Spleen (tissue), 7 donors: ENCODE data around the gene INPP5D.

Source experiments
- CTCF ChIP-seq, 11 experiments: fragments of 200-600 bp in 7 of 11; fragments of 450-650 bp in 4 of 11; sonication (generic) in 4 of 11; IDR thresholded peaks in 8 of 11; conservative IDR thresholded peaks in 3 of 11; 1 replicate in 7 of 11; 2 replicates in 4 of 11; pipeline versions ENCODE4 v1.4.0 to v1.8.0; 2016 to 2021; ENCODE audit warnings: antibody characterized with exemption in 11 of 11, inconsistent platforms in 4 of 11, mild to moderate bottlenecking in 1 of 11
- POLR2A ChIP-seq, 3 donors: fragments of 450-650 bp; IDR thresholded peaks; one replicate each; pipeline ENCODE4 v1.5.1; 2017; ENCODE audit warnings: antibody characterized with exemption in 3 of 3, mild to moderate bottlenecking in 1 of 3
- POLR2AphosphoS5 ChIP-seq, 3 donors: sonication (generic); formaldehyde crosslinking; IDR thresholded peaks; one replicate each; pipeline ENCODE4 v1.5.1; 2017; ENCODE audit warnings: antibody characterized with exemption in 3 of 3
- donor health status: DM: no; HTN: no; CAD: no; lungs with moderate emphysema.
- donor health status: DM: no; HTN: no; CAD: no.
- donor health status: DM: no; HTN: no; CAD: no.

- TF ChIP-seq CTCF (IDR thresholded peaks at IDR 0.05 in 8 of 11, conservative IDR thresholded peaks at IDR 0.05 in 3 of 11) (no peak), POLR2A (IDR thresholded peaks at IDR 0.05) (no peak), POLR2AphosphoS5 (IDR thresholded peaks at IDR 0.05) (peak; percentile 66 to 85 (median 70))
These were observed 19.3 kb downstream of the INPP5D start for GRCh38 chr2:233079473-233079877.
